Kidney epithelial cell (primary cell): ENCODE results near the gene POU2F2. TPM values are rescaled to one million over a fixed set of nuclear protein-coding genes. Genes with fewer than 3 reads are reported as not detected.

Experiments
- DNase-seq: peaks from one replicate; pipeline ENCODE4 v3.0.0-alpha.2; 2010; ENCODE audit warnings: low read depth
- H3K27me3 ChIP-seq: 2 replicates; pipeline ENCODE4 v1.6.0; 2011; ENCODE audit warnings: low read length; ENCODE audit not compliant: control insufficient read depth, insufficient read depth
- H3K36me3 ChIP-seq: 2 replicates; pipeline ENCODE4 v1.5.1; 2011; ENCODE audit warnings: low read length; ENCODE audit not compliant: control insufficient read depth, insufficient read depth
- H3K4me3 ChIP-seq: 2 replicates; pipeline ENCODE4 v1.5.1; 2011; ENCODE audit warnings: low read depth, mild to moderate bottlenecking, control low read depth, low read length
- CTCF ChIP-seq: IDR thresholded peaks from 2 replicates; pipeline ENCODE4 v1.5.1; 2011; ENCODE audit warnings: mild to moderate bottlenecking, moderate library complexity, low read length, control low read depth, inconsistent platforms; ENCODE audit not compliant: insufficient read depth, poor library complexity, severe bottlenecking
- total RNA-seq: library from RNA; depleted of rRNA; stranded (reverse); fragments of >200 nt; gene quantifications from 2 replicates; pipeline ENCODE4 v1.2.3, GENCODE V29; 2015

Gene POU2F2
- total RNA-seq, 1 donor from 2014 or later: 2.3 TPM

- Histone ChIP-seq H3K36me3 (no peaks in the 10 kb centered on the region), H3K4me3 (no peak overlapping the region), H3K27me3 (peaks cover 14% of the 10 kb centered on the region)
- TF ChIP-seq CTCF: no peak
- no peak for DNase-seq
These were observed 66.7 kb downstream of the POU2F2 start for GRCh38 chr19:42065511-42065910.

- Histone ChIP-seq H3K27me3 (peaks cover 14% of the 10 kb centered on the region), H3K4me3 (no peak overlapping the region), H3K36me3 (no peaks in the 10 kb centered on the region)
- DNase-seq: no peak
- no peak for TF ChIP-seq CTCF
These were observed 67.2 kb downstream of the POU2F2 start for GRCh38 chr19:42065051-42065450.

GRCh38 chr19:42064432-42064831, 67.8 kb downstream of the POU2F2 start:
- Histone ChIP-seq H3K4me3 (no peak overlapping the region), H3K36me3 (no peaks in the 10 kb centered on the region), H3K27me3 (peaks cover 11% of the 10 kb centered on the region)
- TF ChIP-seq CTCF: no peak
- DNase-seq: no peak

GRCh38 chr19:42062381-42062780, 69.9 kb downstream of the POU2F2 start:
- H3K36me3 ChIP-seq: no peaks in the 10 kb centered on the region
- H3K4me3 ChIP-seq: no peak overlapping the region
- H3K27me3 ChIP-seq: no peaks in the 10 kb centered on the region
- TF ChIP-seq CTCF: no peak
- no peak for DNase-seq

- H3K4me3 ChIP-seq: no peak overlapping the region
- no peaks in the 10 kb centered on the region for H3K27me3 ChIP-seq
- TF ChIP-seq CTCF: no peak
- no peak for DNase-seq
- no peaks in the 10 kb centered on the region for H3K36me3 ChIP-seq
These were observed 72.1 kb downstream of the POU2F2 start for GRCh38 chr19:42060117-42060516.

- Histone ChIP-seq H3K4me3 (no peak overlapping the region), H3K27me3 (no peaks in the 10 kb centered on the region)
- no peak for TF ChIP-seq CTCF
These were observed 73.0 kb downstream of the POU2F2 start for GRCh38 chr19:42059196-42059595.

More at GRCh38 chr19:42059196-42059595, 73.0 kb downstream of the POU2F2 start:
- no peaks in the 10 kb centered on the region for H3K36me3 ChIP-seq
- no peak for DNase-seq
